Stimulated activated CD4-positive, alpha-beta T cell treated with anti-CD3 and anti-CD28 coated beads, Interleukin-15, amount 100 ng/mL, for 48 hours (primary cell): ENCODE results near the gene ARL10.
"Not testable (repeated sequence)": the region's sequence is repeated elsewhere in the genome, so short reads cannot be mapped to it uniquely, and the experiment has no call there.

Experiments used
- DNase-seq, 2 donors: peaks; one replicate each; pipeline ENCODE4 v3.0.0-alpha.2; 2020; ENCODE audit warnings: low read depth in 2 of 2

Gene ARL10

GRCh38 chr5:176388444-176389134 lies 23.3 kb downstream of the ARL10 start, which contains the start of the genes HIGD2A and NOP16:
Gene HIGD2A (plus strand): TSS chr5:176388751. CDS start chr5:176388820, 69 bp downstream.
Gene NOP16 (minus strand): TSS chr5:176388598. CDS start chr5:176388539, 59 bp downstream.
- DNase-seq: peak; percentile 98 to 99

DNA sequence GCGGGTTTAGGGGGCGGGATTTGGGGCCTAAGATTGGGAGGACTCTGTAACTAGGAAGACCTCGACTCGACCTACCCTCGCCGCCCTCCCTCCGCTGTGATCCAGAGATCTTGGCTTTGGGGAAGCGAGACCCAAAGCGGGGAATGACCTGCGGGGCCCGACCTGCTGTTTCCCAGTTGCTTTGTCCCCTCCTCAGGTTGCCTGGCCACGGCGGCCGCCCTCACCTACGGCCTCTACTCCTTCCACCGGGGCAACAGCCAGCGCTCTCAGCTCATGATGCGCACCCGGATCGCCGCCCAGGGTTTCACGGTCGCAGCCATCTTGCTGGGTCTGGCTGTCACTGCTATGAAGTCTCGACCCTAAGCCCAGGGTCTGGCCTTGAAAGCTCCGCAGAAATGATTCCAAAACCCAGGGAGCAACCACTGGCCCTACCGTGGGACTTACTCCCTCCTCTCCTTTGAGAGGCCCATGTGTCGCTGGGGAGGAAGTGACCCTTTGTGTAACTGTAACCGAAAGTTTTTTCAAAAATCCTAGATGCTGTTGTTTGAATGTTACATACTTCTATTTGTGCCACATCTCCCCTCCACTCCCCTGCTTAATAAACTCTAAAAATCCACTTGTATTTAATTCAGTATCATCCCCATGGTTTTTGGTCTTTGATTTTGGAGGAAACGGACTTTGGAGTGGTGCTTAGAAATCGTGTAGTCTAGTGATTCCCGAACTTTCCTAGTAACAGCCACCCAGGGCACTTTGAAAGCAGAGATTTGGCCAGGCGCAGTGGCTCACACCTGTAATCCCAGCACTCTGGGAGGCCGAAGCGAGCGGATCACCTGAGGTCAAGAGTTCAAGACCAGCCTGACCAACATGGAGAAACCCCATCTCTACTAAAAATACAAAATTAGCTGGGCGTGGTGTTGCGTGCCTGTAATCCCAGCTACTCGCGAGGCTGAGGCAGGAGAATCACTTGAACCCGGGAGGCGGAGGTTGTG lies 24.1 kb downstream of the ARL10 start:
- no peak for DNase-seq

DNA sequence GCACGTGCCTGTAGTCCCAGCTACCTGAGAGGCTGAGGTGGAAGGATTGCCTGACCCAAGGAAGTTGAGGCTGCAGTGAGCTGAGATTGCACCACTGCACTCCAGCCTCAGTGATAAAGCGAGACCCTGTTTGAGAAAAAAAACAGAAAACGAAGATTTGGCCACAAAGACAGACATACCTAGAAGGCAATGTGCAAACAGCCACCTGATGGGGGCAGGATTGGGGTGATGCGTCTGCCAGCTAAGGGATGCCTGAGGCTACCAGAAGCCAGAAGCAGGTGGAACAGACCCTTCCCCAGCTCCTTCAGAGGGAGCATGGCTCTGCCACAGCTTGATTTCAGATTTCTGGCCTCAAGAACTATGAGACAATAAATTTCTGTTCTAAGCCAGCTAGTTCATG lies 26.2 kb downstream of the ARL10 start:
- no peak for DNase-seq

GRCh38 chr5:176391999-176392398 lies 26.7 kb downstream of the ARL10 start:
- DNase-seq: no peak

DNA sequence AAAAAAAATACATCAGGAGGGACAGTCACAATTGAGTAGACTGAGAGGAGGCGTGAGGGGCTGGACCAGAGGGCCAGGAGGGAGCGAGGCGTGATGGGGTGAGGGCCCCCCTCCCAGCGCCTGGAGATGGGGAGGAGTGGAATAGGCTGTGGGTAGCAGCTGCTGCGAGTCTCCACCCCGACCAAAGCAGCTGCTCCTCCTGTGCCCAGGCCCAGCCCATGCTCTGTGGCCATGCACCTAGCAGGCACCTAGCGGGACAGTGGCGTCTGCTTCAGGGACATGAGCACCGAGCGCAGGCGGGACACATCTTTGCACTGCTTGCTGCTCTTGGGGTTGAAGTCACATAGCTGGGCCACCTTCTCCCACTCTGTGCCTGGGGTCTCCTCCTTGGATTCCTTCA lies 27.2 kb downstream of the ARL10 start:
- DNase-seq: no peak

- DNase-seq: no peak
Measured at GRCh38 chr5:176394096-176394495, 28.8 kb downstream of the ARL10 start.

- no peak for DNase-seq
Measured at GRCh38 chr5:176394881-176395675, 29.8 kb downstream of the ARL10 start.

- DNase-seq: no peak
Measured at GRCh38 chr5:176396330-176396729, 31.0 kb downstream of the ARL10 start.

DNA sequence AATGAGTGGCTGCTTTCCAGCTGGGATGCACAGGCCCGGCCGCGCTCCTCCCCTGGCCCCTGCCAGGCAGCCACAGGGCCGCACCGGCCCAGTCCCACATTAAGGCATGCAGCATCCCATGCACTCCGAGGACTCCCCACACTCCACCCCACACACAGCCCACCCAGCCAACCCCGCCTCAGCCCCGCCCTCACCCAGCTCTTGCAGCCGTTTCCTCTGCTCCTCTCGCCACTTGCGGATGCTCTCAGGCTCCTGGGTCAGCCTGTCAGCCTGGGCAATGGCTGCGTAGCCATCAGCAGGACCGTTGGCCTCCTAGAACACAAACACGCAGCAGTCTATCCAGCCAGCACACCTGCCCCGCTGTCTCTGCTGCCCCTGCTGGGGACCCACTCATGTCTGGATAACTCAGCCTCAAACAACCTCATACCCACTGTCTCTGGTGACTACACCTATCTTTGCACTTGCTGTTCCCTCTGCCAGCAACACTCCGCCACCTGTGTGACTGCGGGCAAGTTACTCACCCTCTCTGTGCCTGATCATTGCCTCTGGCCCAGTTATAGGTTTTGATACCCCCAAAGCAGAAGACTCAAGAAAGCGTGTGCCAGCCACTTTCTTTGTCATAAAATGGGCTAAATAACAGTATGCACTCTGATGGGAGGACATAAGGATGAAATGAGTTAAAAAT lies 32.6 kb downstream of the ARL10 start:
- no peak for DNase-seq

DNA sequence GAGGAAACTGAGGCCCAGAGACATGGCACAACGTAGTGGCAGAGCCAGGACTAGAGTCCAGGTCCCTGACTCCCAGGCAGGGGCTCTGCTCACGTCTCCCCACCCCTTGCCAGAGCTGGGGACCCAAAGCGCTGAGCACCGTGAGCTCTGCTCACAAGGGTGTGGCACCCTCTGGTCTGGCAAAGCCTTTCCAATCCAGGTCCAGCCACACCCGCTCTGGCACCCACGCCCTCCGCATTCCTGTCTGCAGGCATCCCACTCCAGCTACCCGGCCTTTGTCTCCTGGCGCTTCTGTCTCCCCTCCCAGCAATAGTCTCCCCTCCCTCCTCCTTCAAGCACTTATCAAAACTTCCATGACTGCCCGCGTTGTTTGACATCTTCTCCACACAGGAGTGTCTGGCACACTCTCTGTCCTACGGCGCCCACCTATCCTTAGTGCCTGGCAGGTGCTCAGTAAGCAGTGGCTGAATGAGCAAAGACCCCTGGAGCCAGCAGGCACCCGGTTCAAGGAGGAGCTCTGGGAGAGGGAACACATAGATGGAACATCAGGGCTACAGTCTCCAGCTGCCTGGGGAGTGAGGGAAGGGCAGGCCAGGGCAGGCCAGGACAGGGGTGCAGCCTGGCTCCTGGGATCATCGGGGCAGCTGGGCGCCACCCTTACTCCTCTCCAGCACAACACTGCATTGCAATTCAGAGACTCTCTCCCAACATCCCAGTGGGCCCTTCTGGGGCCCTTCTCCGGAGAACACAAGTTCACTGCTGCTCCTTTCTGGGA lies 35.3 kb downstream of the ARL10 start:
- DNase-seq: no peak

DNA sequence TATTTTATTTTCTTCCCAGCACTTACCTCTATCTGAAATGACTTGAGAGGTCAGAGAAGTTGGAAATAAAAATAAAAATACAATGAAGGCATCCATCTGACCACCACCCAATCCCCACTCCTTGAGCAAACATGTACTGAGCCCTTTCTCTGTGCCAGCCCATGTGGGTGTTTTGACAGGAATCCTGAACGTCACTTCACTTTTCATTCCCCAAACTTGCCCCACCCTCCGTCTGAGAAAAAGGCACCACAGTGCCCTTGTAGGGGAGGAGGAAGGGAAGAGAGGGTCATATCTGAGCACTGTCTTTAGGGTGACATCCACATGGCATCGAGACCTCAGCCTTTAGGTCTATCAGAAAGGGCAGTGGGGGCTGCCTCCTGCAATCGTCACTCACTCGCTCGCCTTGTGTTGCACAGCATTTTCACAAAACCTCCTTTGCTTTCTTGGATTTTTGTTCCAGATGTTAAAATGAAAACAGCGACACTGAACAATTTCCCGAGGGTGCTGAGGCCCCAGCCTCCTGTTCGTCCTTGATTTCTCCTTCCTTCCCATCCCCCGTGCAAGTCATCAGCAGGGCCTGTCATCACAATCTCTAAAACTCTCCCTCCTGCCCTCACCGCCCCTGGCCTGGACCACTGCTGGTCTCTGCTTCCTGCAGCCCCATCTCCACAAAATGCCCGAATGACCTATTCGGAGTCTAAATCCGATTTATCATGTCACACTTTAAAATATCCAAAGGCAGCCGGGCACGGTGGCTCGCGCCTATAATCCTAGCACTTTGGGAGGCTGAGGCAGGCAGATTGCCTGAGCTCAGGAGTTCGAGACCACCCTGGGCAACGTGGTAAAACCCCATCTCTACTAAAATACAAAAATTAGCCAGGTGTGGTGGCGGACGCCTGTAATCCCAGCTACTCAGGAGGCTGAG lies 36.3 kb downstream of the ARL10 start:
- DNase-seq: no peak

DNA sequence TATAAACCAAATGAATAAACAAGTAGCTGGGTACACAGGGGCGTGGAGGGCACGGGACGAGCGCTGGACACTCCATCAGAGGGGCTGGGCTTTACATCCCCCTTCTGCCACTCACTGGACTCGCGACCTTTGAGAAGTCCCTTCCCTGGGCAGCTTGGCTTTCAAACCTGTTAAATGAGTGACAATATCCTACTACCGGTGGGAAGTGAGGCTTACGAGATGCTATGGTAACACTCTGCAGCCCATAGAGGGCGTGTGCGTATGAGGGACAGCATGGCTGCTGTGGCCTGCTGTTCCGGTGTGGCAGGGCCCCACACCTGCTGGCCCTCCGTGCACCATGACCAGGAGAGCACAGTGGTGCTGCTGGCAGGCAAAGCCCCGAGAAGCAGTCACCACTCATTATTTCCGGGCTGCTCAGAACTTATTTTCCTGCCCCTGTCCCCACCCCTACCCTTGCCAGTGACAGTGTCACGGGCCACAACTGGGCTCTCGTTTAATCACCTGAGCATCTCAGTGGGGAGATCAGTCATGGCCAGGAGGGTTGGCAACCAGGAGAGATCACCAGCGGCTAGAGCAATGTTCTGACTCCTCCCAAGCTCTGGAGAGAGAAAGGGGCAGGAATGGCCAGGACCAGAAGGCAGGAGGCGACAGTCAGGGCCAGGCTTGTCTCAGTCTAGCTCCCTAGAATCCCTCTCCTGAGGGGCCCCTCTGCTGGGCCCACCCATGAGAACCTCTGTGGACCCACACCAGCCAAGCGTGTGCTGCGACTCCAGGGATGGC lies 40.6 kb downstream of the ARL10 start:
- DNase-seq: no peak

GRCh38 chr5:176406436-176407052 lies 41.3 kb downstream of the ARL10 start:
- DNase-seq: no peak

GRCh38 chr5:176407456-176408251 lies 42.4 kb downstream of the ARL10 start:
- no peak for DNase-seq

GRCh38 chr5:176408252-176408573 lies 42.9 kb downstream of the ARL10 start:
- DNase-seq: not testable (repeated sequence)

- DNase-seq: no peak
Measured at GRCh38 chr5:176408590-176408989, 43.3 kb downstream of the ARL10 start.

GRCh38 chr5:176409765-176410164 lies 44.5 kb downstream of the ARL10 start:
- DNase-seq: no peak
